B cell (primary cell): Measurements from ENCODE around the gene PIM2. TPM values are rescaled to one million over a fixed set of nuclear protein-coding genes. Genes with fewer than 3 reads are reported as not detected.
A peak's percentile ranks its signal among the peaks of the same experiment; 100 is the strongest.

Source experiments
- ATAC-seq: fragments of 200-7000 bp; cut with Tn5 transposase; one replicate; pipeline ENCODE4 v1.10.0; 2021; ENCODE audit warnings: low read depth, mild to moderate bottlenecking, moderate number of reproducible peaks, moderate library complexity
- CTCF ChIA-PET: fragments of 350-600 bp; sonication (Branson Sonifier 250); formaldehyde crosslinking; loops from one replicate; lab custom pipeline; 2021; ENCODE audit warnings: antibody characterized with exemption, inconsistent platforms; lab: Charles Lee
- POLR2A ChIA-PET: fragments of 350-600 bp; sonication (Branson Sonifier 250); formaldehyde crosslinking; loops from one replicate; lab custom pipeline; 2021; ENCODE audit warnings: antibody characterized with exemption; lab: Charles Lee
- DNase-seq: peaks from one replicate; pipeline ENCODE4 v3.0.0; 2013
- H2AFZ ChIP-seq: 2 replicates; pipeline ENCODE4 v1.6.1; 2012; ENCODE audit warnings: mild to moderate bottlenecking, low read depth, low read length; ENCODE audit not compliant: insufficient read depth, poor library complexity, severe bottlenecking
- H3K27ac ChIP-seq, 2 donors: 1 replicate in 1 of 2; 2 replicates in 1 of 2; pipeline ENCODE4 v1.5.1; 2012 to 2013; ENCODE audit warnings: low read length in 2 of 2, mild to moderate bottlenecking in 2 of 2, moderate library complexity in 1 of 2
- H3K27me3 ChIP-seq, 4 experiments: fragments of 200-600 bp in 1 of 4; sonication (generic) in 1 of 4; replicated peaks in 1 of 4; 1 replicate in 2 of 4; 2 replicates in 2 of 4; pipeline versions ENCODE4 v1.6.1 to v1.7.0; 2013 to 2016; ENCODE audit warnings: low read length in 3 of 4, mild to moderate bottlenecking in 2 of 4, mixed read lengths in 1 of 4, moderate library complexity in 1 of 4; ENCODE audit not compliant: insufficient read depth in 4 of 4, control insufficient read depth in 3 of 4; ENCODE audit errors: control extremely low read depth in 1 of 4
- H3K36me3 ChIP-seq, 2 experiments: replicated peaks in 1 of 2; 1 replicate in 1 of 2; 2 replicates in 1 of 2; pipeline versions ENCODE4 v1.6.1 to v1.7.1; 2013; ENCODE audit warnings: low read length in 1 of 2; ENCODE audit not compliant: insufficient read depth in 2 of 2, control insufficient read depth in 1 of 2; ENCODE audit errors: control extremely low read depth in 1 of 2, extremely low read depth in 1 of 2
- H3K4me1 ChIP-seq, 2 donors: fragments of 200-600 bp in 1 of 2; sonication (generic) in 1 of 2; 1 replicate in 1 of 2; 2 replicates in 1 of 2; pipeline versions ENCODE4 v1.5.1 to v1.6.1; 2013 to 2017; ENCODE audit warnings: low read length in 2 of 2; ENCODE audit not compliant: control insufficient read depth in 2 of 2, insufficient read depth in 2 of 2
- H3K4me2 ChIP-seq: replicated peaks from 2 replicates; pipeline ENCODE3; 2012; ENCODE audit warnings: mild to moderate bottlenecking, low read depth, low read length; ENCODE audit not compliant: poor library complexity, severe bottlenecking
- H3K4me3 ChIP-seq, 5 experiments: fragments of 200-600 bp in 1 of 5; sonication (generic) in 1 of 5; 1 replicate in 3 of 5; 2 replicates in 2 of 5; pipeline versions ENCODE4 v1.5.1 to v1.7.0; 2011 to 2016; ENCODE audit warnings: low read length in 4 of 5, mild to moderate bottlenecking in 4 of 5, low read depth in 2 of 5, control low read depth in 1 of 5, moderate library complexity in 1 of 5; ENCODE audit not compliant: insufficient read depth in 1 of 5; ENCODE audit errors: control extremely low read depth in 1 of 5, extremely low read depth in 1 of 5
- H3K79me2 ChIP-seq: fragments of 200-600 bp; sonication (generic); one replicate; pipeline ENCODE4 v1.6.0; 2016; ENCODE audit warnings: low read length; ENCODE audit not compliant: control insufficient read depth, insufficient read depth
- H3K9ac ChIP-seq: fragments of 200-600 bp; sonication (generic); 2 replicates; pipeline ENCODE4 v1.6.1; 2017; ENCODE audit warnings: mild to moderate bottlenecking, low read length, moderate library complexity
- H3K9me3 ChIP-seq, 3 donors: one replicate each; pipeline versions ENCODE4 v1.6.1 to v1.7.1; 2013; ENCODE audit warnings: low read length in 2 of 3; ENCODE audit not compliant: control insufficient read depth in 2 of 3, insufficient read depth in 1 of 3; ENCODE audit errors: control extremely low read depth in 1 of 3
- H4K20me1 ChIP-seq: 2 replicates; pipeline ENCODE4 v1.6.0; 2012; ENCODE audit warnings: mild to moderate bottlenecking, low read length; ENCODE audit not compliant: insufficient read depth, control insufficient read depth, poor library complexity, severe bottlenecking
- H3K27ac Mint-ChIP-seq: one replicate; pipeline ENCODE4 v1.8.0; 2021; ENCODE audit warnings: mixed read lengths
- H3K27me3 Mint-ChIP-seq: one replicate; pipeline ENCODE4 v1.8.0; 2021; ENCODE audit warnings: mixed read lengths
- H3K4me1 Mint-ChIP-seq: one replicate; pipeline ENCODE4 v1.8.0; 2021; ENCODE audit warnings: mixed read lengths
- H3K4me3 Mint-ChIP-seq: one replicate; pipeline ENCODE4 v1.8.0; 2021; ENCODE audit warnings: mixed read lengths
- H3K9me3 Mint-ChIP-seq: one replicate; pipeline ENCODE4 v1.8.0; 2022; ENCODE audit warnings: mixed read lengths; ENCODE audit not compliant: insufficient read depth
- CTCF ChIP-seq: fragments of 200-600 bp; IDR thresholded peaks from one replicate; pipeline ENCODE4 v1.8.0; 2022; ENCODE audit warnings: antibody characterized with exemption, mild to moderate bottlenecking
- EZH2 ChIP-seq: IDR thresholded peaks from 2 replicates; pipeline ENCODE4 v1.6.1; 2012; ENCODE audit warnings: borderline replicate concordance, low read depth, mild to moderate bottlenecking, moderate library complexity, low read length; ENCODE audit not compliant: insufficient read depth, poor library complexity, severe bottlenecking
- WGBS: methylation state at CpG from one replicate; pipeline ENCODE4 v1.1.5; 2013; ENCODE audit warnings: missing lambda C conversion rate; ENCODE audit not compliant: insufficient coverage; 5-methylcytosine and 5-hydroxymethylcytosine counted together
- intact Hi-C: fragments of 100-400 bp; cut with micrococcal nuclease; formaldehyde crosslinking; loops from one replicate; pipeline ENCODE4 v1.10.0; 2022
- polyA plus RNA-seq: library from polyadenylated mRNA; depleted of rRNA; stranded (reverse); fragments of >200 nt; gene quantifications from 2 replicates; pipeline ENCODE4 v1.2.3, GENCODE V29; 2012
- total RNA-seq, 2 donors: library from RNA; stranded (reverse); fragments of 120-200 nt in 1 of 2; gene quantifications; 1 replicate in 1 of 2; 2 replicates in 1 of 2; pipeline versions ENCODE4 v1.2.3 to v1.2.4, GENCODE V29; 2013 to 2022

The PIM2 gene
- total and polyA plus RNA-seq, 2 donors (not counting 1 experiment from before 2014, with no cell fraction given): 276 to 315 TPM

GRCh38 chrX:48911412-48912182 is 7.2 kb downstream of the PIM2 start, which contains the start of gene SLC35A2:
Gene SLC35A2 (minus strand): TSS chrX:48911646. CDS start chrX:48911636, 10 bp downstream.
- ChIA-PET POLR2A (interaction anchor here (0.9 to 2.6 kb wide), 6 partner anchors 8 to 46 kb away, joined by 3 to 29 read pairs (median 5); partner anchors contain the start of genes OTUD5, PQBP1 and TIMM17B), CTCF (interaction anchor here (0.8 to 1.6 kb wide), 6 partner anchors 8 to 263 kb away, joined by 3 to 6 read pairs (median 5); partner anchors contain the start of gene OTUD5)
- peaks cover 35% of the 10 kb centered on the region for H4K20me1 ChIP-seq
- H3K27ac ChIP-seq: peak within 1 kb of the TSS; percentile 86 to 90
- no peaks in the 10 kb centered on the region for H3K9me3 ChIP-seq
- H3K4me1 ChIP-seq: peaks cover 28 to 49% of the 10 kb centered on the region in 2 donors
- H3K79me2 ChIP-seq: peaks cover 33% of the 10 kb centered on the region
- H3K36me3 ChIP-seq: peaks cover 0 to 36% of the 10 kb centered on the region in 2 experiments
- DNase-seq (peak; percentile 90), ATAC-seq (peak; percentile 76)
- H3K27me3 ChIP-seq: no peaks in the 10 kb centered on the region
- peak within 1 kb of the TSS; percentile 60 to 78 (median 66) for H3K4me3 ChIP-seq
- intact Hi-C loops: loop anchor here (1.0 to 10.0 kb wide), 5 partner anchors 14 to 1697 kb away; partner anchors contain the start of genes CDK16, ELK1, PQBP1 and SUV39H1
- Mint-ChIP-seq H3K27me3 (no peaks in the 10 kb centered on the region), H3K4me3 (peak within 1 kb of the TSS; percentile 86), H3K9me3 (no peaks in the 10 kb centered on the region), H3K27ac (peak within 1 kb of the TSS; percentile 88), H3K4me1 (peaks cover 48% of the 10 kb centered on the region)
- H3K9ac ChIP-seq: peak within 1 kb of the TSS; percentile 72
- WGBS: under 1% methylated on average over 60 of the region's 60 CpGs
- H3K4me2 ChIP-seq: peak within 1 kb of the TSS; percentile 77
- TF ChIP-seq EZH2 (no peak), CTCF (no peak)
- peak within 1 kb of the TSS; percentile 37 for H2AFZ ChIP-seq
